HG03354 (cell line): ENCODE measurements around the gene ANKRD62.

Experiments used
- ATAC-seq: cut with Tn5 transposase; IDR thresholded peaks from one replicate; pipeline ENCODE4 v1.9.1; 2021; ENCODE audit warnings: mild to moderate bottlenecking; ENCODE audit not compliant: unreplicated experiment, poor library complexity, severe bottlenecking

Gene ANKRD62

DNA sequence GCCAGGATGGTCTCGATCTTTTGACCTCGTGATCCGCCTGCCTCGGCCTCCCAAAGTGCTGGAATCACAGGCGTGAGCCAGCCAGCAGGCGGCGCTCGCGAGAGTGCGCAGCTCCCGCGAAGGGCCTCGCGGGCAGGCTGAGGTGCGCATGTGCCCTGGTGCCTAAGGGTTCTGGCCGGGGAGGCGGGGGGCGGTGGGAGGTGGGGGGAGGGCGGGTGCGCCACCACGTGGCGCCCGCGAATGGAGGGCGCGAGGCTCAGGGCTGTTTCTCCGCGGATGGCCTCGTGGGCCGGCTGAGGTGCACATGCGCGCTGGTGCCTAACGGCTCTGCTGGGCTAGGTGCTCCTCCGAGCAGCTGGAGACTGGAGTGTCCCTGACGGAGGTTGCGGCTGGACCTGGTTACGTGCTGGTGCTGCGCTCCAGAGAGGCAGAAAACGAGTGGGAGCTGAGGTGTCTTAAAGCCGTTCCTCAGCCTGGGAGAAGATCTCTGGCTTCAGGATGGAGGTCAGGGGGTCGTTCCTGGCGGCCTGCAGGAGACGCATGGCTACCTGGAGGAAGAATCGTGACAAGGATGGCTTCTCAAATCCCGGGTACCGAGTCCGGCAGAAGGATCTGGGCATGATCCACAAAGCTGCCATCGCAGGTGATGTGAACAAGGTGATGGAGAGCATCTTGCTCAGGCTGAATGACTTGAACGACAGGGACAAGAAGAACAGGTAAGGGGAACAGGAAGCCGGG lies at the start of gene ANKRD62:
ANKRD62 (plus strand) TSS at position 324 of the 738 bp plus-strand sequence; CDS start at position 499, 175 bp downstream.
- no peak for ATAC-seq

DNA sequence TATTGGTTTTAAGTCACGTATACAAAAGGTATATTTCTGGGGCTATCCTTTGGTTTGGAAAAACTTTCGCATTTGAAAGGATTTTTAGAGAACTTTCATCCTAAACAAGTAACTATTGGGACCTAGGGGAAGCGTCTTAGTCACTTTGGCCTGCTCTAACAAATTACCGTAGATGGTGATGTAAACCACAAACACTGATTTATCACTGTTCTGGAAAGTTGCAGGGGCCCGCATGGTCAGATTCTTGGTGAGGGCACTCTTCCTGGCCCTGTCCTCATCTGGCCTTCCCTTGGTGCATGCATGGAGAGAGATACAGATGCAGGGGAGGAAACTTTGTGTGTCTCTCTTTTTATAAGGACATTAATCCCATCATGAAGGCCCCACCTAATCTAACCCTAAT lies 49.1 kb upstream of the ANKRD62 start:
- no peak for ATAC-seq

DNA sequence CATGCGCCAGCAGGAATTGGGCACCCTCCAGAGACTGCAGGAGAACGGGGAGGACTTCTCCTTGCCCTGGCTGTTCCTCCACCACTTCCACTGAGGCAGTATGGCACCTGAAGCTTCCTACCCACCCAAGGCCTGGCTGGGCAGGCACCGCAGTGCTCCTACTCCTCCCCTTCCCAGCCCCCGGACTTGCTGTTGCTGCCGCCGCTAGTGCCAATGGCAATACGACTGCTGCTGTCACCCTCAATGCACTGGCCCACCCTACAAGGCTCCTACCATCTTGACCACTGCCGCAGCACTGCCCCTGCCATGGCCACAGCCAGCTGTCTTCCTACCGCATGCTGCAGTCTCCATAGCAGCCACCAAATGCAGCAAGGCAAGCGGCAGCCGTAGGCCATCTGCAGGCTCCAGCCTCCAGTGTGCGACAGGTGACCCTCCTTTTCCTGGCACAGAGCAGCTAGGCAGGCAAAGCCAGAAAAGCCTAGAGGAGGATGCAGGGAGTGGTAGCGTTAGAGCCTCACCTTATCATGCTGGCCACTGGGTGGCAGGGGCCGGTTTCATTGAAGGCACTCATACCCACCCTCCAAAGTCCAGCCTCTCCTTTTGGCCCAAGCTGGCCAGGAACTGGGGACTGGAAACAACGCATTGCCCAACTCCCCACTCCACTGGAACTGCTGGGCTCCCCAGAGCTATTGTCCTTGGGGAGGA lies 47.4 kb upstream of the ANKRD62 start:
- ATAC-seq, result no peak

DNA sequence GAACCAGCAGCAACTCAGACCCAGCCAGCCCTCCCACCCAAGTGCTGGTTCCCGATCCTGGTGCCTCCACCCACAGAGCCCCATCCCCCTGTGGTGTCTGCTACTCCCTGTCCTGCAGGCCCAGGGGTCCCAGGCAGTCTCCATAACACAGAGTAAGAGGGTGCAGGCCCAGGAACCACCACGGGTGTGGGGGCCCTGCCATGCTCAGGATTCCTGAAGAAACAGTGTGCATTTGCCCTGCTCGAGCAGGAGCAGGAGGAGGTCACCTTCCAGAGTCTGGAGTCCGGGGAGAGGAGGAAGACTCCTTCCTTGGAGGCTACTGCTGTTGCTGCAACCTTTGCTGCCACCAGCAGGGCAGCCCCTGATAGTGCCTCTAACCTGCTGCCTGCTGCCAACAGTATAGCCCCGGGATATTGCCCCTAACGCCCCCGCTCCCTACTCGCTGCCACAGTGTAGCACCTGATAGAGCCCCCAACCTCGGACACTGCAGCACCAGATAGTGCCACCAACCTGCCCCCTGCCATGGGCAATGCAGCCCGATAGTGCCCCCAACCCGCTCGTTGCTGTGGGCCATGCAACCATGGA lies 46.8 kb upstream of the ANKRD62 start:
- no peak for ATAC-seq

DNA sequence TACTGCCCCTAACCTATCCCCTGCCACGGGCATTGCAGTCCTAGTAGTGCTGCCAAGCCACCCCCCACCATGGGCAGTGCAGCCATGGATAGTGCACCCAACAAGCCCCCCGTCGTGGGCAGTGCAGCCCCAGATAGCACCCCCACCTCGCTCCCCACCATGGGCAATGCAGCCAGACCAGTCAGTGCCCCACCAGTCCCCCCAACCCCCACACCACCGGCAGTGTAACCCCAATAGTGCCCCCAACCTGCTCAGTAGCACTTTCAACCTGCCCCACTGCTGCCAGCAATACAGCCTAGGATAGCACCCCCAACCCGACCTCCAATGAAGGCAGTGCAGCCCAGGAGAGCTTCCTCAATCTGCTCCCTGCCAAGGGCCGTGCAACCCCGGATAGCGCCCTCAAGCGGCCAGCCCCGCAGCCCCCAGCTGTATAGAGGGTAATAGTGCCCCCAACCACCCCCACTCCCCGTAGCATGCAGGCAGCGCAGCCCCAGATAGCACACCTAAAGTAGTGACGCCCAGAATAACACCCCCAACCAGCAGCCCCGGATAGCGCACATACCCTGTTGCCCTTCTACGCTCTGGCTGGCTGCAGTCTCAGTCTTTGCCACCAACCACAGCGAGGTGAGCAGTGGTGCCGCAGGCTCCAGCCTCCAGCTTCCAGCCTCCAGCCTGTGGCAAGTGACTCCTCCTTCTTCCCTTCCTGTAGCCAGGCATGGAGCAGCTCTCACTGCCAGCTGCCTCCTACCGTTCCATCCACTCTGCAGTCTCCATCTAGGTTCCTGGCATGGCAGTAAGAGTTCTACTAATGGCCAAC lies 45.4 kb upstream of the ANKRD62 start:
- ATAC-seq, result no peak

DNA sequence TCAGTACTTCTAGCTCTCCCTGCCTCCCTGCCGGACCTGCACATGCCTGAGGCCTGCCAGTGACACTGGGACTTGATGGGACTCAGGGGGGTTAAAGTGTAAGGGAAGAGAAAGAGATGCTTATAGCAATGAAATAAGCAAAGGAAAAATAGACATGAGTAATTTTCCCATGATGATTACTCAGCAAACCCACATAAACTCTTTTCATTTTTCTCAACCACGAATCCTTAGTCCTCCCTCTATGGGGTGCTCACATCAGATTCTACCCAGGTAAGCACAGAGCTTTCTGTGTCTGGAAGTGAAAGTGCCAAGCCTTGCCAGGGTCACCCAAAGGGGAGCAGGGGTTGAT lies 44.8 kb upstream of the ANKRD62 start:
- no peak for ATAC-seq

DNA sequence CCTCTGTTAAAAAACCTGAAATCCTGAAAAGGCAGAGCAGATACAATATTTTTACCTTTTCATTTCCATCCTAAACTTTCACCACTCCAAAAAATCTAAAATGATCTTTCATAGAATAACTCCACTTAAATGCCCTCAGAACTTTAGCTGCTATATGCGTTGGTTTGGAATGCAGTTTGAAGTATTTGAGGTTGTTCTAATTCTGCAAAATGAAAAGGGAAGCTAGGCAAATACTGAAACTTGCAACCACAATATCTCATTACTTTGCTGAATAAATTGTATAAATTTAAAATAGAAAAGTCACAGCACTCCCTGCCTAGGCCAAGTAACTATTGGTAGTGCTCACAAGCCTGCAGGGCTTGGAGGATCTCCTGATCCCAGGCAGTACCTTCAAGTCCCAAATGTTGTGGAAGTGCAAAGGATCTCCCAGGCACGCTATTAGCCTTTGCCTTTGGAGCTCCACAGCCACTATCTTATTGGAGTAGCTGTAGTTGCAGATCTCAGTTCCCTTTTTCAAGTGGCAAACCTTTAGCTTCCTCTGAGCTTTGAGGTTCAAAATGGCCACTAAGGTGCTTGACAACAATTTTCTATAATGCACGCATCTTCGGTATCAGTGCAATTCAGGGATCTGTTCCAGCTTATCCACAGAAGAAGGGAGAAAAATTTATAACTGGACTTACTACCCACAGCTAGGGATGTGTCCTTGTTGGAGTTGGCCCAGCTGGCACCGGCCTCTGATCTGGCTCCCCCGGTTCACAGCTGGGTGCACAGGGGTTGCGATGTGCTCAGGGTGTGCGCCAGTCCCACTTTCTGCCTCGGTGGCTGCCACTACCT lies 43.4 kb upstream of the ANKRD62 start:
- peak; percentile 92 for ATAC-seq

DNA sequence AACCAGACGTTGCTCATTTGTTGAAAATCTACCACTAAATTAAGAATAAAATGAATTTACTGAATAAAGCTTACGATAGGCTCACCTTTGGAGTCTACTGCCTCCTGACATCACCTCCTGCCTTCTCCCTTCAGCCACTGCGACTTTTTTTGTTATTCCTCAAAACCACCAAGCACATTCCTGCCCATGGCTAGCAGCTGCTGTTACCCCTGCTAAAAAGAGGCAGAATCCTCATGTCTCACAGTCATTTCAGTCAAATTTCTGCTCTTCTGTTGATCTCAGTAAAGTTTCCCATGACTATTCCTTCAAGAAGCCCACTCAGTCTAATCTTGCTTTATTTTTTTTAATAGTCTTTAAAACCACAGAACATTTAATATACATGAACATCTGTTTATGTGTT lies 40.8 kb upstream of the ANKRD62 start:
- ATAC-seq, result no peak

DNA sequence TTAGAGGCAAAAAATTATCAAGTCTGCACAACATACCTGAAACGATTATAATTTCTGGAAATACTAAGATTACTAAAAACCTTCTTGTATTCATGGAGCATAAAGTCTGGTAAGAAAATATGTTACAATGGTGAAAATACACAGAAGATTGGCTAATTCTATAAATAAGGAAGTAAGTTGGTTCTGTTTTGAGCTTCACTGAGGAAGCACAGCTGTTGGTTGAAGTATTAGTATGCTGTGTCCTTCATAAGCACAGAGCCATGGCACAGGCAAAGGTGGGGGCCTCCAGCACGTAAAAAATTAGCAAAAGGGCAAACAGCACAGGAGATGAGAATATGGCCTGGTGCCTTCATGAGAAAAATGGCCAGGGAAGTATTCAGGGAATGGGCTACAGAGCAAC lies 40.4 kb upstream of the ANKRD62 start:
- ATAC-seq, result peak; percentile 66

DNA sequence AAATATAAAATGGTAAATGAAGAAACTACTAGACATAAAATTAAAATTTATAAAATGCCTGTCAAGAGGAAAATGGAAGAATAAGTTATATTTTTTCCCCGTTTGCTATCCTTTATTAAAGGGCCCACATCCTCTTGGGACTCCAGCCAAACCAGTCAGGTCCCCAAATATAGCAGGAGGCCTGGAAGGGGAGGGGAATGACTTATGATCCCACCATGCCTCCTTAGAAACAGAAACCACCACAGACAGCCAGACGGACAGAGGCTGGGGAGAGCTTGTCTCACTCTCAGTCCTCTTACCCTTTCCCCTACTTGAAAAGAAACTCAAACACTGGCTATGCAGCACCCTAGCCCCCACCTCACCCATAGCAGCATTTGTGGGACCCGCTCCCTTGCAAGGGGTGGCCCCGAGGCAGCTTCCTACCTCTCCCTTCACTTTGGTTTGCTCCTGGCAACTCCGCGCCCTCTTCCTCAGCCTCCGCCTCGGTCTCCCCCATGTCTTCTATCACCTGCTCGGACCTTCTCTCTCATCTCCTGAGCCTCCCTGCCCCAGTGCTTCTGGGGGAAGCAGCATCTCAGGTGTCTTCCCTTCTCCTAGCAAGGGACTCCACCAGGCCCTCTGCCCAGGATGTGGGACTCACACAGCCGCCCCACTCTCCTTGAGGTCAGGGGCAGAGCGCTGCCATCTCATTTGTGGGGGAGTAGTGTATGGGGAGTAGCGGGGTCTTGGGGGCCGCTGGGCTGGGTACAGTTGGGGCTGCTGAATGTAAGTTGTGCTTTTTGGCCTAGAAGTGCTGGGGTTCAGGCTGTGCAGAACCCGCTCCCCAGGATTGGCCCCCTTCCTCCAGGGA lies 37.4 kb upstream of the ANKRD62 start:
- no peak for ATAC-seq

DNA sequence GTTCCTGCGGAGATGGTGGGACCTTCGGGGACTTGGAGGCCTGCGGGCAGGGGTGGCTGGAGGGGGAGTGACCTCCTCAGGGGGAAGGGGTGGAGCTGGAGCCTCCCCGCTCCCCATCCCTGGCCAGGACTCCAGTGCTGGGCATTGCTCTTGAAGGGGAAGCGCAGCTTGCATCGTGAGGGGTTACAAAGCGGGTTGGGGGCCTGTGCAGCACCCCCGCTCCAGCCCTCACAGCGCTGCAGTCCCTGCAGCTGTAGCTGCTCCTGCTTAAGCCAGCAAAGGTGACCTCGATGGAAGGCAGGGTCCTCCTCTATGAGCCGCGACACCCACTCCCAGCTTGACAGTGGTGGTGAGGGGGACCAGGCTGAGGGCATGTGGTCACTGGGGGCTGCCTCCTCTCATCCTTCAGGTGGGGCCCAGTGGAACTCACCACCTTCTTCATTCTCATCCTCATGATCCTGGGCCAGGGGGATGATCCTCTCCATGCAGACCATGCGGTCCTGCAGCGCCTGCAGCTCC lies 36.7 kb upstream of the ANKRD62 start:
- ATAC-seq, result no peak

DNA sequence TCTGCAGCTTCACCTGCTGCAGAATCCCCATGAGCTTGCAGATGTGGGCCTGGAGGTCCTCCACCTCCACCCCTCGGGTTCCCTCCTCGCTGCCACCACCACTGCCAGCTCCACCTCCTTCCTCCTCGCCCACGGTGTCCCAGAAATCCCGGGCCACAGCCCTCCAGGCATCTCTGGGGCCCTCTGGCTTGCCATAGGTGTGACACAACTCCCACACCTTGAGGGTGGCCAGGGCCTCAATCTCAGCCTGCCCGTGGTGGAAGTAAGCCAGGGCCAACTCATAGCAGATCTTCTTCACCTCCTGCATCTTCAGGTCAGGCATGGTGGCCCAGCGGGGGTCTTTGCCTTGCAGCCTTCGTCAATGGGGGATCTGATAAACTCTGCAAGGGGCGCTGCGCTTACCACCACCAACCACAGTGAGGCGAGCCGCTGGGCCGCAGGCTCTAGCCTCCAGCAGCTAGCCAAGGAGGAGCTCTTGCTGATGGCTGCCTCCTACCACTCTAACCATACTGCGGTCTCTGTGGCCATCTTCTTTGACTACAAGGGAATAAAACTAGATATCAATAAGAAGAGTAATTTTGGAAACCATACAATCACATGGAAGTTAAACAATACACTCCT lies 36.1 kb upstream of the ANKRD62 start:
- no peak for ATAC-seq

DNA sequence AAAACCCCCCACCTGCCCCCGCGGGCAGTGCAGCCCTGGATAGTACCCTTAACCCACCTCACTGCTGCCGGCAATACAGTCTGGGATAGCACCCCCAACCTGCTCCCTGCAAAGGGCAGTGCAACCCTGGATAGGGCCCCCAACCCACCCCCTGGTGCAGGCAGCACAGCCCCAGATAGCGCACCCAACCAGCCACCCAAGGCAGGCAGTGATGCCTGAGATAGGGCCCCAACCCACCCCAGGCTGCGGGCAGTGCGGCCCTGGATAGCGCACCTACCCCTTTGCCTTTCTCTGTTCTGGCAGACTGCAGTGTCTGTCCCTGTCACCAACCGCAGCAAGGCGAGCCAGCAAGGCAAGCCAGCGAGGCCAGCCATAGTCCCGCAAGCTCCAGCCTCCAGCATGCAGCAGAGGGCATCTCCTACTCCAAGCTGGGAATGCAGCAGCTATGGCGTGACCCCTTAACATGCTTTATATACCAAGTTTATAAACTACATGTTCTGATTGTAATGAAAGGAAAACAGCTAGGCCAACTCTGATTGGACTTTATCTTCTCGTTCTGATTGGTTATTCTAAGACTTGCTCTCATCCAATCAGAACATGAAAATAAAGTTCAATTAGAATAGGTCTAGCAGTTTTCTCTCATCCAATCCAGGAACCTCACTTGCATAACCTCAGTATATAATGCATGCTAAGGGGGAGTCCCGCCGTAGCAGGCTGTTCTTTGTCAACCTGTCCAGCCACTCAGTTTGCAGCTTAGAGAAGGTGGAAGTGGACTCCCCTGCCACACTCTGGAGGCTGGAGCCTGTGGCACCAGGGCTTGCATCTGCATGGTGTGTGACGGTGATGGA lies 34.1 kb upstream of the ANKRD62 start:
- no peak for ATAC-seq

DNA sequence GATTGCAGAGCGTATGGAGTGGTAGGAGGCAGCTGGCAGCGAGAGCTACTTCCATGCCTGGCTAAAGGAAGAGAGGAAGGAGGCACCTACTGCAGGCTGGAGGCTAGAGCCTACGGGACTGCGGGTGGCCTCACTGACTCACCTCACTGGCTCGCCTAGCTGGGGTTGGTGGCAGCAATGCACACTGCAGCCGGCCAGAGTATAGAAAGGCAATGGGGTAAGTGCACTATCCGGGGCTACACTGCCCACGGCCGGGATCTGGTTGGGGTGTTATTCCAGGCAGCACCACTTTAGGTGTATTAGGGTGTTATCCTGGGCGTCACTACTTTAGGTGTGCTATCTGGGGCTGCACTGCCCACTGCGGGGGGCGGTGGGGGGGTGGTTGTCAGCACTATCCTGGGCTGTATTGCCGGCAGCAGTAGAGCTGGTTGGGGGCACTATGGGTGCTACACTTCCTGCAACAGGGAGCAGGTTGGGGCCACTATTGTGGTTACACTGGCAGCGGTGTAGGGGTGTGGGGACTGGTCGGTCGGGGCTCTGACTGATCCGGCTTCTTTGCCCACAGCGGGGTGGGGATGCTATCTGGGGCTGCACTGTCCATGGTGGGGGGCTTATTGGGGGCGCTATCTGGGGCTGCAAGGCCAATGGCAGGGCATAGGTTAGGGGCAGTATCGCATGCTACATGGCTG lies 33.3 kb upstream of the ANKRD62 start:
- ATAC-seq, result no peak

DNA sequence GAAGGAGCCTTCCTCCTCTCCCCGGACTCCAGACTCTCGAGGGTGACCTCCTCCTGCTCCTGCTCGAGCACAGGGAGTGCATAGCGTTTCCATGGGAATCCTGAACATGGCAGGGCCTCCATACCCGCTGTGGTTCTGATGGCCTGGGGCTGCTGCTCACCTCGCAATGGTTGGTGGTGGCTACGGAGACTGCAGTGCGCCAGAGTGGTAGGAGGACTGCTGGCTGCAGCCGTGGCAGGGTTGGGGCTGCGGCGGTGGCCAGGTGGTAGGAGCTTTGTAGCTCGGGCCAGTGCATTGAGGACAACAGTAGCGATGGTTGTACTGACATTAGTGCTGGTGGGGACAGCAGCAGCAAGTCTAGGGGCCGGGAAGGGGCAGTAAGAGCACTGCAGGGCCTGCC lies 32.0 kb upstream of the ANKRD62 start:
- ATAC-seq, result no peak

DNA sequence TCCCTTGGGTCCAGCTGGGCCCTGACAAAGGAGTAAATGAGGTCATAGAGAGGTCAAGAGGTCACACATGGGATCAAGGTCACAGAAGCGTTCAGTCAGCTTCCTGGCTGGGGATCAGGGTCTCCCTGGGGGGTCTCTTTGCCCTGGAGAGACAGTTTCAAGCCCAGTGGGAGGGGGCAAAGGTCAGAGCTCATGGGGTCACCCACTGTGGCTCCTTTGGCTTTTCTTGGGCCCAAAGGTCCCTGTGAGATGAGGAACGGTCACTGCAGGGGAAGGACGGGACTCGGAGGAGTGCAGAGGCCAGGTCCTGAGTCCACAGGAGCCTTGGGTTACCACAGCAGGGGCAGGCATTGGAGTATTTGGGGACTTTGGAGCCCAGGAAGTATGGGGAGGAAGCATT lies 30.7 kb upstream of the ANKRD62 start:
- no peak for ATAC-seq
